Mucosa of stomach (tissue), 1 donor: ENCODE results near the gene OR51V1.

Source experiments
- H3K27me3 ChIP-seq: one replicate; pipeline ENCODE4 v1.7.0; 2013; ENCODE audit warnings: mild to moderate bottlenecking, low read length; ENCODE audit not compliant: control insufficient read depth, insufficient read depth
- H3K36me3 ChIP-seq: one replicate; pipeline ENCODE4 v1.7.0; 2013; ENCODE audit warnings: low read length; ENCODE audit not compliant: control insufficient read depth, insufficient read depth
- H3K4me1 ChIP-seq: one replicate; pipeline ENCODE4 v1.7.0; 2013; ENCODE audit warnings: mild to moderate bottlenecking, low read length; ENCODE audit not compliant: control insufficient read depth, insufficient read depth
- H3K4me3 ChIP-seq: one replicate; pipeline ENCODE4 v1.7.0; 2013; ENCODE audit warnings: low read length
- H3K9ac ChIP-seq: one replicate; pipeline ENCODE4 v1.7.0; 2013; ENCODE audit warnings: mild to moderate bottlenecking, low read length, moderate library complexity
- H3K9me3 ChIP-seq: one replicate; pipeline ENCODE4 v1.7.0; 2013; ENCODE audit warnings: mild to moderate bottlenecking, low read length, moderate library complexity; ENCODE audit not compliant: control insufficient read depth
- donor health status: Pancreatic carcinoma.

Gene OR51V1

DNA sequence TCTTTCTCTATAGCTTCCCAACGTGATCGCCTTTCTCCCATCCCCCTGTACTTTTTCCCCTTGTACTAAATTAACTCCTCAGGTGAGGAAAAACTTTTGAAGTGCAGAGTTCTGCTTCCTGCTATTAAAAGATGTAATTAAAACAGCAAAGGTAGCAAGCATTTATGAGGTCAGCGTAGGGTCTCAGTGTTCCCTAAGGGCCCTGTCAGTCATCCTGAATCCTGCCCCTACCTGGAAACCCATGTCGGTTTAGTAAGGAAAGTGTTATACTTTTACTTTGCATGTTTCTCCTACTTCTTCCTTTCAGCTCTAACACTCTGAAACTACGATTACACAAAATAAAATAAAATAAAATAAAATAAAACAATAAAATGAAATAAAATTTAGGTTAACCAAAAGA, 27.6 kb upstream of the OR51V1 start:
- no peaks in the 10 kb centered on the region for H3K4me1 ChIP-seq
- no peak overlapping the region for H3K4me3 ChIP-seq
- no peaks in the 10 kb centered on the region for H3K27me3 ChIP-seq

DNA sequence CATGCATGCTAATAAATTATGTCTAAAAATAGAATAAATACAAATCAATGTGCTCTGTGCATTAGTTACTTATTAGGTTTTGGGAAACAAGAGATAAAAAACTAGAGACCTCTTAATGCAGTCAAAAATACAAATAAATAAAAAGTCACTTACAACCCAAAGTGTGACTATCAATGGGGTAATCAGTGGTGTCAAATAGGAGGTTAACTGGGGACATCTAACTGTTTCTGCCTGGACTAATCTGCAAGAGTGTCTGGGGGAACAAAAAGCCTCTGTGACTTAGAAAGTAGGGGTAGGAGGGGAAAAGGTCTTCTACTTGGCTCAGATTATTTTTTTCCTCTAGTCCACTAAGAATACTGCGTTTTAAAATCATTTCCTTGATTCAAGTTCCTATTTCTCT, 27.2 kb upstream of the OR51V1 start:
- Histone ChIP-seq H3K36me3 (no peaks in the 10 kb centered on the region), H3K9me3 (no peaks in the 10 kb centered on the region), H3K4me3 (no peak overlapping the region), H3K27me3 (no peaks in the 10 kb centered on the region), H3K9ac (no peak overlapping the region), H3K4me1 (no peaks in the 10 kb centered on the region)

More for the DNA sequence above, 27.6 kb upstream of the OR51V1 start:
- Histone ChIP-seq H3K9ac (no peak overlapping the region), H3K36me3 (no peaks in the 10 kb centered on the region), H3K9me3 (no peaks in the 10 kb centered on the region)

- Histone ChIP-seq H3K4me3 (no peak within 1 kb of the TSS), H3K4me1 (no peaks in the 10 kb centered on the region), H3K27me3 (no peaks in the 10 kb centered on the region), H3K9me3 (no peaks in the 10 kb centered on the region), H3K9ac (no peak within 1 kb of the TSS), H3K36me3 (no peaks in the 10 kb centered on the region)
Measured at GRCh38 chr11:5226732-5227310, 26.3 kb upstream of the OR51V1 start, which contains the start of gene HBB. TSS of gene HBB (minus strand) at chr11:5227071. CDS start at chr11:5227021, 50 bp downstream.

- Histone ChIP-seq H3K9me3 (no peaks in the 10 kb centered on the region), H3K4me3 (no peak overlapping the region), H3K9ac (no peak overlapping the region), H3K4me1 (no peaks in the 10 kb centered on the region), H3K27me3 (no peaks in the 10 kb centered on the region), H3K36me3 (no peaks in the 10 kb centered on the region)
Measured at GRCh38 chr11:5225480-5225871, 25.0 kb upstream of the OR51V1 start.

DNA sequence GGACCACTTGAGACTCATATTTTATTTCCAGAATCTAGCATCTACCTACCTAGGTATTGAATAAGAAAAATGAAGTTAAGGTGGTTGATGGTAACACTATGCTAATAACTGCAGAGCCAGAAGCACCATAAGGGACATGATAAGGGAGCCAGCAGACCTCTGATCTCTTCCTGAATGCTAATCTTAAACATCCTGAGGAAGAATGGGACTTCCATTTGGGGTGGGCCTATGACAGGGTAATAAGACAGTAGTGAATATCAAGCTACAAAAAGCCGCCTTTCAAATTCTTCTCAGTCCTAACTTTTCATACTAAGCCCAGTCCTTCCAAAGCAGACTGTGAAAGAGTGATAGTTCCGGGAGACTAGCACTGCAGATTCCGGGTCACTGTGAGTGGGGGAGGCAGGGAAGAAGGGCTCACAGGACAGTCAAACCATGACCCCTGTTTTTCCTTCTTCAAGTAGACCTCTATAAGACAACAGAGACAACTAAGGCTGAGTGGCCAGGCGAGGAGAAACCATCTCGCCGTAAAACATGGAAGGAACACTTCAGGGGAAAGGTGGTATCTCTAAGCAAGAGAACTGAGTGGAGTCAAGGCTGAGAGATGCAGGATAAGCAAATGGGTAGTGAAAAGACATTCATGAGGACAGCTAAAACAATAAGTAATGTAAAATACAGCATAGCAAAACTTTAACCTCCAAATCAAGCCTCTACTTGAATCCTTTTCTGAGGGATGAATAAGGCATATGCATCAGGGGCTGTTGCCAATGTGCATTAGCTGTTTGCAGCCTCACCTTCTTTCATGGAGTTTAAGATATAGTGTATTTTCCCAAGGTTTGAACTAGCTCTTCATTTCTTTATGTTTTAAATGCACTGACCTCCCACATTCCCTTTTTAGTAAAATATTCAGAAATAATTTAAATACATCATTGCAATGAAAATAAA, 24.3 kb upstream of the OR51V1 start:
- no peak overlapping the region for H3K4me3 ChIP-seq
- no peaks in the 10 kb centered on the region for H3K9me3 ChIP-seq
- no peaks in the 10 kb centered on the region for H3K36me3 ChIP-seq
- H3K4me1 ChIP-seq: no peaks in the 10 kb centered on the region
- no peaks in the 10 kb centered on the region for H3K27me3 ChIP-seq
- H3K9ac ChIP-seq: no peak overlapping the region

DNA sequence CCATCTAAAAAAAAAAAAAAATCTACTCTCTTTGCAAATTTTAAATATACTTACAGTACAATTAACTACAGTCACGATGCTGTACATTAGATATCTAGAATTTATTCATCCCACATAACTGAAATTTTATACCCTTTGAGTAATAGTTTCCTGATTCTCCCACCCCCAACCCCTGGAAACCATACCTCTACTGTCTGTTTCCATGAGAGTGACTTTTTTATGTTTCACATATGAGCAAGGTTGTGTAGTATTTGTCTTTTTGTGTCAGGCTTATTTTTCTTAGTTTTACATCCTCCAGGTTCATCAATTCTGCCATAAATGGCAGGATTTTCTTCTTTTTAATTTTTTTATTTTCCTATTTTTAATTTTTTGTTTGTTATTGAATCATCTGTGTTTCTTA, 23.2 kb upstream of the OR51V1 start:
- H3K27me3 ChIP-seq: no peaks in the 10 kb centered on the region
- no peaks in the 10 kb centered on the region for H3K9me3 ChIP-seq
- H3K9ac ChIP-seq: no peak overlapping the region
- no peaks in the 10 kb centered on the region for H3K36me3 ChIP-seq
- no peaks in the 10 kb centered on the region for H3K4me1 ChIP-seq
- H3K4me3 ChIP-seq: no peak overlapping the region

GRCh38 chr11:5223146-5223545, 22.7 kb upstream of the OR51V1 start:
- no peaks in the 10 kb centered on the region for H3K36me3 ChIP-seq
- no peaks in the 10 kb centered on the region for H3K9me3 ChIP-seq
- H3K9ac ChIP-seq: no peak overlapping the region
- H3K4me3 ChIP-seq: no peak overlapping the region
- no peaks in the 10 kb centered on the region for H3K4me1 ChIP-seq
- H3K27me3 ChIP-seq: no peaks in the 10 kb centered on the region

DNA sequence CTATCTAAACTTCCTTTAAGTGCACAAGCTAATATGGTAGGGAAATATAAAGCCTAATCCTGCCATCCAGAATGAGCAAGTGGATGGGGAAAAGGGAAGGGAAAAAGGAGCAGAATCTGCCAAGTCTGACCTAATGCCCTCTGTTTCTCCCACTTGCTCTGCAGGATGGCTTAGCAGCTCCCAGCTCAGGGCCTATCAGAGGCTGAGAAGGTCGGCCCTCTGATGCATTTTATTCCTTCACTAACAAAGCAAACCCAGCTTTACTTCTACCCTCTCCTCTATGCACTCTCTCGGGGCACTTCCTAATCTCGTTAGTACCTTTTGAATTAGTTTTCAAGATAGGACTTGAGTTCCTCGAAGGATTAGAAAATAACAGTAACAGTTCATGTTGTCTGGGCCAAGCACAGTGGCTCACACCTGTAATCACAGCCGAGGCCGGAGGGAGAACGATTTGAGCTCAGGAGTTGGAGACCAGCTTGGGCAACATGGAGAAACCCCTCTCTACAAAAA, 9.9 kb upstream of the OR51V1 start:
- Histone ChIP-seq H3K4me1 (peaks cover 8% of the 10 kb centered on the region), H3K36me3 (no peaks in the 10 kb centered on the region), H3K9me3 (no peaks in the 10 kb centered on the region), H3K27me3 (no peaks in the 10 kb centered on the region), H3K9ac (no peak overlapping the region), H3K4me3 (no peak overlapping the region)

DNA sequence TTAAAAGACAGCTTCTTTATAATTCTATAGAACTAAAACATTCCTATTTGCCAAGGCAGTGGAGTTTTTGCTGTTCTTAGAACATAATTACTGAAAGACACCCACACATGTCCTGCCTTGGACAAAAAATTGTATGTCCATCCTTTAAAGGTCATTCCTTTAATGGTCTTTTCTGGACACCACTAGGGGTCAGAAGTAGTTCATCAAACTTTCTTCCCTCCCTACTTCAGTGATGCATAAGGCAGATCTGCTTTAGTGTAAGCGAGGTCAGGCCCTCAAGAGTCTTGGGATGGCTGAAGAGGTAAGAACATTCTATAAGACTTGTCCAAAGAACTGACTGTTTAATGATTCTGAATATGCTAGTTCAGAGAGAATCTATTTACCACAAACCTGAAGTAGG, 4.3 kb upstream of the OR51V1 start:
- no peaks in the 10 kb centered on the region for H3K27me3 ChIP-seq
- no peak overlapping the region for H3K9ac ChIP-seq
- H3K4me3 ChIP-seq: no peak overlapping the region

GRCh38 chr11:5203366-5203765, 2.9 kb upstream of the OR51V1 start:
- no peaks in the 10 kb centered on the region for H3K4me1 ChIP-seq
- H3K9ac ChIP-seq: no peak overlapping the region
- H3K4me3 ChIP-seq: no peak overlapping the region
- no peaks in the 10 kb centered on the region for H3K36me3 ChIP-seq
- H3K27me3 ChIP-seq: no peaks in the 10 kb centered on the region
- no peaks in the 10 kb centered on the region for H3K9me3 ChIP-seq

More for the DNA sequence above, 4.3 kb upstream of the OR51V1 start:
- Histone ChIP-seq H3K9me3 (no peaks in the 10 kb centered on the region), H3K4me1 (peaks cover 8% of the 10 kb centered on the region), H3K36me3 (no peaks in the 10 kb centered on the region)

- Histone ChIP-seq H3K36me3 (no peaks in the 10 kb centered on the region), H3K27me3 (no peaks in the 10 kb centered on the region), H3K9ac (no peak overlapping the region), H3K4me1 (no peaks in the 10 kb centered on the region), H3K4me3 (no peak overlapping the region), H3K9me3 (no peaks in the 10 kb centered on the region)
Measured at GRCh38 chr11:5198285-5198684, 2.2 kb downstream of the OR51V1 start.

GRCh38 chr11:5197536-5197935, 2.9 kb downstream of the OR51V1 start:
- H3K9me3 ChIP-seq: no peaks in the 10 kb centered on the region
- H3K4me1 ChIP-seq: no peaks in the 10 kb centered on the region
- H3K9ac ChIP-seq: no peak overlapping the region
- H3K27me3 ChIP-seq: no peaks in the 10 kb centered on the region
- no peak overlapping the region for H3K4me3 ChIP-seq
- no peaks in the 10 kb centered on the region for H3K36me3 ChIP-seq
